ENCODE data around the gene NIT1.
A peak's percentile ranks its signal among the peaks of the same experiment; 100 is the strongest.

NIT1 gene

GRCh38 chr1:161166669-161167548, 49.0 kb downstream of the NIT1 start:
- Histone ChIP-seq H3K27me3 (ENCODE audit: low read depth, low read length) (no peaks in the 10 kb centered on the region), H4K20me1 (ENCODE audit: insufficient read depth, low read length) (no peaks in the 10 kb centered on the region), H3K79me2 (ENCODE audit: low read length) (no peaks in the 10 kb centered on the region), H3K36me3 (replicated peaks; ENCODE audit: low read depth, low read length) (peaks cover 37% of the 10 kb centered on the region), H3K9me3 (ENCODE audit: insufficient read depth, low read length) (no peaks in the 10 kb centered on the region), H3K4me3 (ENCODE audit: low read length) (peak overlapping the region; percentile 80), H3K27ac (ENCODE audit: low read length) (peak overlapping the region; percentile 26), H2AFZ (ENCODE audit: low read depth, low read length) (peak overlapping the region; percentile 61), H3K9ac (ENCODE audit: low read length) (peak overlapping the region; percentile 81), H3K4me2 (ENCODE audit: low read length) (peak overlapping the region; percentile 91), H3K4me1 (ENCODE audit: low read length) (peaks cover 15% of the 10 kb centered on the region)
- no peak for TF ChIP-seq EZH2phosphoT487 (IDR thresholded peaks at IDR 0.05; ENCODE audit: low read depth)
- TF ChIP-seq, protein P1, sequence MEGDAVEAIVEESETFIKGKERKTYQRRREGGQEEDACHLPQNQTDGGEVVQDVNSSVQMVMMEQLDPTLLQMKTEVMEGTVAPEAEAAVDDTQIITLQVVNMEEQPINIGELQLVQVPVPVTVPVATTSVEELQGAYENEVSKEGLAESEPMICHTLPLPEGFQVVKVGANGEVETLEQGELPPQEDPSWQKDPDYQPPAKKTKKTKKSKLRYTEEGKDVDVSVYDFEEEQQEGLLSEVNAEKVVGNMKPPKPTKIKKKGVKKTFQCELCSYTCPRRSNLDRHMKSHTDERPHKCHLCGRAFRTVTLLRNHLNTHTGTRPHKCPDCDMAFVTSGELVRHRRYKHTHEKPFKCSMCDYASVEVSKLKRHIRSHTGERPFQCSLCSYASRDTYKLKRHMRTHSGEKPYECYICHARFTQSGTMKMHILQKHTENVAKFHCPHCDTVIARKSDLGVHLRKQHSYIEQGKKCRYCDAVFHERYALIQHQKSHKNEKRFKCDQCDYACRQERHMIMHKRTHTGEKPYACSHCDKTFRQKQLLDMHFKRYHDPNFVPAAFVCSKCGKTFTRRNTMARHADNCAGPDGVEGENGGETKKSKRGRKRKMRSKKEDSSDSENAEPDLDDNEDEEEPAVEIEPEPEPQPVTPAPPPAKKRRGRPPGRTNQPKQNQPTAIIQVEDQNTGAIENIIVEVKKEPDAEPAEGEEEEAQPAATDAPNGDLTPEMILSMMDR (IDR thresholded peaks at IDR 0.05; ENCODE audit: low read depth, low read length), result no peak

GRCh38 chr1:161168906-161169305, 51.0 kb downstream of the NIT1 start:
- Histone ChIP-seq H3K9ac (ENCODE audit: low read length) (no peak overlapping the region), H3K27ac (ENCODE audit: low read length) (no peak overlapping the region), H3K27me3 (ENCODE audit: low read depth, low read length) (no peaks in the 10 kb centered on the region)

More at GRCh38 chr1:161168906-161169305, 51.0 kb downstream of the NIT1 start:
- peaks cover 50% of the 10 kb centered on the region for H3K36me3 ChIP-seq (replicated peaks; ENCODE audit: low read depth, low read length)
- H3K4me1 ChIP-seq (ENCODE audit: low read length), result peaks cover 15% of the 10 kb centered on the region
- H3K79me2 ChIP-seq (ENCODE audit: low read length), result no peaks in the 10 kb centered on the region
- no peak overlapping the region for H2AFZ ChIP-seq (ENCODE audit: low read depth, low read length)
- H3K4me2 ChIP-seq (ENCODE audit: low read length), result no peak overlapping the region
- H3K4me3 ChIP-seq (ENCODE audit: low read length), result no peak overlapping the region
- H4K20me1 ChIP-seq (ENCODE audit: insufficient read depth, low read length), result no peaks in the 10 kb centered on the region
- TF ChIP-seq, protein P1 (IDR thresholded peaks at IDR 0.05; ENCODE audit: low read depth, low read length), result no peak
- TF ChIP-seq EZH2phosphoT487 (IDR thresholded peaks at IDR 0.05; ENCODE audit: low read depth), result no peak
- H3K9me3 ChIP-seq (ENCODE audit: insufficient read depth, low read length), result no peaks in the 10 kb centered on the region
